Measurements from ENCODE around the gene UBE4B. TPM values are rescaled to one million over a fixed set of nuclear protein-coding genes. Genes with fewer than 3 reads are reported as not detected.

UBE4B gene
- total RNA-seq, 1 experiment from 2014 or later = 40.3 TPM

DNA sequence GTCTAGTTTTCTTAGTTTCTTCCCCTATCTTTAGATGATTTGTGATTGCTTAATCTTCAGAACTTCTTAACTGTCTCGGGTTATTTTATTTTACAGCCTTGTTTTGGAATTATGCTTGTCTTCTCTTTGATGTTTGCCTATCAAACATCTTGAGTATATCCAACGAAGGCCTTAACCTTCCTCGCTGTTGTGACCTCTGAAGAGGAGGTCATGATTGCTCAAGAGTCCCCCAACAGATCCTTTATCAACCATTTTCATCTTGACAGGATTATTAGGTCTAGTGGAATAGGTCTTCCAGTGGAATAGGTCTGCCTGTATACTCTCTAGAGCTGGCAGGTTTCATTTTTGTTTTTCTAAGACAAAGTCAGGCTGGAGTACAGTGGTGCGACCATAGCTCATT lies 45.7 kb downstream of the UBE4B start:
- Mint-ChIP-seq H3K36me3 (ENCODE audit: insufficient read depth, unreplicated experiment) (peaks cover 4% of the 10 kb centered on the region), H3K27ac (ENCODE audit: unreplicated experiment) (no peak overlapping the region), H3K4me1 (ENCODE audit: low read depth, unreplicated experiment) (peaks cover 7% of the 10 kb centered on the region), H3K27me3 (ENCODE audit: insufficient read depth, unreplicated experiment) (no peaks in the 10 kb centered on the region), H3K9me3 (ENCODE audit: unreplicated experiment) (no peaks in the 10 kb centered on the region), H3K4me3 (ENCODE audit: unreplicated experiment) (no peak overlapping the region)
- no peak for DNase-seq
- Histone ChIP-seq H3K4me3 (ENCODE audit: low read depth, low read length) (no peak overlapping the region), H3K4me1 (peaks cover 12% of the 10 kb centered on the region; the same call in 1 of the 2 replicates), H3K9me3 (no peaks in the 10 kb centered on the region), H3K36me3 (ENCODE audit: control insufficient read depth, insufficient read depth, low read length) (no peaks in the 10 kb centered on the region), H3K27me3 (replicated peaks; ENCODE audit: control insufficient read depth, insufficient read depth, low read length) (no peaks in the 10 kb centered on the region)
- ChIA-PET POLR2A (no interaction called here), CTCF (no interaction called here)
- no TSS peak for BruUV-seq (replicated peaks)
- TF ChIP-seq, protein P1, sequence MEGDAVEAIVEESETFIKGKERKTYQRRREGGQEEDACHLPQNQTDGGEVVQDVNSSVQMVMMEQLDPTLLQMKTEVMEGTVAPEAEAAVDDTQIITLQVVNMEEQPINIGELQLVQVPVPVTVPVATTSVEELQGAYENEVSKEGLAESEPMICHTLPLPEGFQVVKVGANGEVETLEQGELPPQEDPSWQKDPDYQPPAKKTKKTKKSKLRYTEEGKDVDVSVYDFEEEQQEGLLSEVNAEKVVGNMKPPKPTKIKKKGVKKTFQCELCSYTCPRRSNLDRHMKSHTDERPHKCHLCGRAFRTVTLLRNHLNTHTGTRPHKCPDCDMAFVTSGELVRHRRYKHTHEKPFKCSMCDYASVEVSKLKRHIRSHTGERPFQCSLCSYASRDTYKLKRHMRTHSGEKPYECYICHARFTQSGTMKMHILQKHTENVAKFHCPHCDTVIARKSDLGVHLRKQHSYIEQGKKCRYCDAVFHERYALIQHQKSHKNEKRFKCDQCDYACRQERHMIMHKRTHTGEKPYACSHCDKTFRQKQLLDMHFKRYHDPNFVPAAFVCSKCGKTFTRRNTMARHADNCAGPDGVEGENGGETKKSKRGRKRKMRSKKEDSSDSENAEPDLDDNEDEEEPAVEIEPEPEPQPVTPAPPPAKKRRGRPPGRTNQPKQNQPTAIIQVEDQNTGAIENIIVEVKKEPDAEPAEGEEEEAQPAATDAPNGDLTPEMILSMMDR (IDR thresholded peaks at IDR 0.05; ENCODE audit: insufficient read depth in 1 of 2, low read depth in 1 of 2, low read length in 1 of 2, severe bottlenecking in 1 of 2, unreplicated experiment in 1 of 2) = no peak
- intact Hi-C loops (cut with micrococcal nuclease; ENCODE audit: unreplicated experiment) = no loop called here

DNA sequence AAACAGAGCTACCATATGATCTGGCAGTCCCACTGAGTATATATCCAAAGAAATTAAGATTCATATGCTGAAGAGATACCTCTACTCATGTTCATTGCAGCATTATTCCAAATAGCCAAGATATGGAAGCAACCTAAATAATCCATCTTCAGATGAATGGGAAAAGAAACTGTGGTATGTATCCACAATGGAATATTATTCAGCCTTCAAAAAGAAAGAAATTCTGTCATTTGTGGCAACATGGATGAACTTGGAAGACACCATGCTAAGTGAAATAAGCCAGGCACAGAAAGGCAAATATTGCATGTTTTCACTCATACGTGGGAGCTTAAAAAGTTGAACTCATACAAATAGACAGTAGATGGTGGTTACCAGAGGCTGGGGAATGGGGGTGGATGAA lies 47.8 kb downstream of the UBE4B start:
- H3K4me1 Mint-ChIP-seq (ENCODE audit: low read depth, unreplicated experiment) = peaks cover 24% of the 10 kb centered on the region
- H3K4me3 ChIP-seq (ENCODE audit: low read depth, low read length) = no peak overlapping the region
- BruUV-seq (replicated peaks) = no TSS peak
- H3K27ac Mint-ChIP-seq (ENCODE audit: unreplicated experiment) = no peak overlapping the region
- H3K36me3 Mint-ChIP-seq (ENCODE audit: insufficient read depth, unreplicated experiment) = no peaks in the 10 kb centered on the region
- no peaks in the 10 kb centered on the region for H3K36me3 ChIP-seq (ENCODE audit: control insufficient read depth, insufficient read depth, low read length)
- DNase-seq = no peak
- POLR2A ChIA-PET = no interaction called here
- peaks cover 30% of the 10 kb centered on the region for H3K4me1 ChIP-seq
- H3K27me3 Mint-ChIP-seq (ENCODE audit: insufficient read depth, unreplicated experiment) = no peaks in the 10 kb centered on the region
- H3K27me3 ChIP-seq (replicated peaks; ENCODE audit: control insufficient read depth, insufficient read depth, low read length) = no peaks in the 10 kb centered on the region
- H3K9me3 Mint-ChIP-seq (ENCODE audit: unreplicated experiment) = no peaks in the 10 kb centered on the region
- H3K4me3 Mint-ChIP-seq (ENCODE audit: unreplicated experiment) = no peak overlapping the region
- CTCF ChIA-PET = no interaction called here
- no peaks in the 10 kb centered on the region for H3K9me3 ChIP-seq
- TF ChIP-seq, protein P1 (IDR thresholded peaks at IDR 0.05; ENCODE audit: insufficient read depth in 1 of 2, low read depth in 1 of 2, low read length in 1 of 2, severe bottlenecking in 1 of 2, unreplicated experiment in 1 of 2) = no peak
- intact Hi-C loops (cut with micrococcal nuclease; ENCODE audit: unreplicated experiment) = no loop called here

DNA sequence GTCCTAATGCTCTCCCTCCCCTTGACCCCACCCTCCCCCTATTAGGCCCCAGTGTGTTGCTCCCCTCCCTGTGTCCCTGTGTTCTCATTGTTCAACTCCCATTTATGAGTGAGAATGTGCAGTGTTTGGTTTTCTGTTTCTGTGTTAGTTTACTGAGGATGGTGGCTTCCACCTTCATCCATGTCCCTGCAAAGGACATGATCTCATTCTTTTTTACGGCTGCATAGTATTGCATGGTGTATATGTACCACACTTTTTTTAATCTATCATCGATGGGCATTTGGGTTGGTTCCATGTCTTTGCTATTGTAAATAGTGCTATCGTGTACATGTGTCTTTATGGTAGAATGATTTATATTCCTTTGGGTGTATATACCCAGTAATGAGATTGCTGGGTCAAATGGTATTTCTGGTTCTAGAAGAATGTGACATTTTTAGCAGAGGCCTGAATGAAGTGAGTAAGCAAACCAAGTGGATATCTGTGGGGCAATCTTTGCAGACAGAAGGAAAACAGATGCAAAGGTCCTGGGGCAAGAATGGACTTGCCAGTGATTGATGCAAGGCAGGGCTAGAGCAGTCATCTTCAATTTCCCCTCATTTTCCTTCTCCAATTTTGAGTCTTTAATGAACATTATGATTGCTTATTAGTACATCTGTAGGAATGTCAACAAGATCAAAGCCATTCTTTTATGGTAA lies 50.2 kb downstream of the UBE4B start:
- no peaks in the 10 kb centered on the region for H3K27me3 ChIP-seq (replicated peaks; ENCODE audit: control insufficient read depth, insufficient read depth, low read length)
- Mint-ChIP-seq H3K27me3 (ENCODE audit: insufficient read depth, unreplicated experiment) (no peaks in the 10 kb centered on the region), H3K9me3 (ENCODE audit: unreplicated experiment) (no peaks in the 10 kb centered on the region), H3K27ac (ENCODE audit: unreplicated experiment) (no peak overlapping the region), H3K4me3 (ENCODE audit: unreplicated experiment) (no peak overlapping the region), H3K36me3 (ENCODE audit: insufficient read depth, unreplicated experiment) (no peaks in the 10 kb centered on the region), H3K4me1 (ENCODE audit: low read depth, unreplicated experiment) (peaks cover 24% of the 10 kb centered on the region)
- BruUV-seq (replicated peaks) = no TSS peak
- H3K9me3 ChIP-seq = no peaks in the 10 kb centered on the region
- ChIA-PET POLR2A (no interaction called here), CTCF (no interaction called here)
- intact Hi-C loops (cut with micrococcal nuclease; ENCODE audit: unreplicated experiment) = no loop called here
- DNase-seq = no peak
- peaks cover 31% of the 10 kb centered on the region for H3K4me1 ChIP-seq
- H3K4me3 ChIP-seq (ENCODE audit: low read depth, low read length) = no peak overlapping the region
- TF ChIP-seq, protein P1 (IDR thresholded peaks at IDR 0.05; ENCODE audit: insufficient read depth in 1 of 2, low read depth in 1 of 2, low read length in 1 of 2, severe bottlenecking in 1 of 2, unreplicated experiment in 1 of 2) = no peak
- H3K36me3 ChIP-seq (ENCODE audit: control insufficient read depth, insufficient read depth, low read length) = no peaks in the 10 kb centered on the region

All from Caco-2 (cell line).